ENCODE measurements around the gene TXLNG.
A peak's percentile ranks its signal among the peaks of the same experiment; 100 is the strongest.

TXLNG gene

DNA sequence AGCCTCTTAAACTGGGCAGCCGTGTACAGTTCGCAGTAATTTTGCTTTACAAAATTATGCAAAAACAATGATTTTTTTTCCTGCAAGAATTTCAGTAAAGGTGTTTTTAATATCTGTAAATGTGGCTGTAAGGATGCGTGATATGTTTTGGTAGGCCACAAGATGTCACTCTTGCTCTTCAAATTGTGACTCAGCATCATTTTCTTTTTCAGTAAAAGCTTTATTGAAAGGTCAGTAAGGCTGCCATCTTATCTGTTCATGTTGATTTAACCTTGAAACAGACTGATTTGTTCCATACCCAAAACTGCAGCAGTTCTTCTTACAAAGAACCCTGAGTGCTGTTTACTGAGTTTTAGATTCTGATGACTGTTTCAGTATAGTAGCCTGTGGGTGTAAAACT is 39.9 kb downstream of the TXLNG start (continued):
- TF ChIP-seq, protein P1, sequence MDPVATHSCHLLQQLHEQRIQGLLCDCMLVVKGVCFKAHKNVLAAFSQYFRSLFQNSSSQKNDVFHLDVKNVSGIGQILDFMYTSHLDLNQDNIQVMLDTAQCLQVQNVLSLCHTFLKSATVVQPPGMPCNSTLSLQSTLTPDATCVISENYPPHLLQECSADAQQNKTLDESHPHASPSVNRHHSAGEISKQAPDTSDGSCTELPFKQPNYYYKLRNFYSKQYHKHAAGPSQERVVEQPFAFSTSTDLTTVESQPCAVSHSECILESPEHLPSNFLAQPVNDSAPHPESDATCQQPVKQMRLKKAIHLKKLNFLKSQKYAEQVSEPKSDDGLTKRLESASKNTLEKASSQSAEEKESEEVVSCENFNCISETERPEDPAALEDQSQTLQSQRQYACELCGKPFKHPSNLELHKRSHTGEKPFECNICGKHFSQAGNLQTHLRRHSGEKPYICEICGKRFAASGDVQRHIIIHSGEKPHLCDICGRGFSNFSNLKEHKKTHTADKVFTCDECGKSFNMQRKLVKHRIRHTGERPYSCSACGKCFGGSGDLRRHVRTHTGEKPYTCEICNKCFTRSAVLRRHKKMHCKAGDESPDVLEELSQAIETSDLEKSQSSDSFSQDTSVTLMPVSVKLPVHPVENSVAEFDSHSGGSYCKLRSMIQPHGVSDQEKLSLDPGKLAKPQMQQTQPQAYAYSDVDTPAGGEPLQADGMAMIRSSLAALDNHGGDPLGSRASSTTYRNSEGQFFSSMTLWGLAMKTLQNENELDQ (tag by site-specific recombination; IDR thresholded peaks at IDR 0.05; ENCODE audit: low read depth), result no peak

DNA sequence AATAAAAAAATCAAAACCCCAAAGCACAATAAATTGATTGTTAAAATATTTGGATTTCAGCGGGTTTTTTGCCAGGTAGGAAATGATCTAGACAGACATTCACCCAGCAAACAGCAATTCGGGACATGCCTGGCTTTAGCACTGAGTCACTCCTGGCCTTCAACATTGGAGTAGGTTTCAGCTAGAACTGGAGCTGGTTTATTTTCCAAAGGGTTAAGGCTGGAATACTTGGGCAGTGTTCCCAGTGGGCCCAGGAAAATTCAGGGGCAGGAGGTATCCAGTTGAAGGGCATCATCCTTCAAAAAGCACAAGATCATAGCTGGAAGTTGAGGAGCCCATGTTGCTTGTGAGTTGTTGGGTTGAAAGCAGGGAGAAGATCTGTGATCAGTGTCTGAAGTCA is 41.0 kb downstream of the TXLNG start:
- H3K27ac ChIP-seq (ENCODE audit: extremely low read depth, low read depth, low read length), result no peak overlapping the region
- H3K4me1 ChIP-seq (ENCODE audit: control insufficient read depth, insufficient read depth, low read length), result peaks cover 13% of the 10 kb centered on the region
- H3K9me3 ChIP-seq (ENCODE audit: control insufficient read depth, insufficient read depth, low read depth, low read length), result no peaks in the 10 kb centered on the region
- peaks cover 33 to 58% of the 10 kb centered on the region in 2 experiments for H3K36me3 ChIP-seq (ENCODE audit: control insufficient read depth in 2 of 2, insufficient read depth in 1 of 2, low read length in 2 of 2)
- CTCF ChIA-PET, result interaction anchor here (1.6 to 4.6 kb wide), 6 partner anchors 11 to 245 kb away, joined by 3 to 32 read pairs (median 8); no protein-coding TSS in a partner anchor
- TF ChIP-seq, protein P2, sequence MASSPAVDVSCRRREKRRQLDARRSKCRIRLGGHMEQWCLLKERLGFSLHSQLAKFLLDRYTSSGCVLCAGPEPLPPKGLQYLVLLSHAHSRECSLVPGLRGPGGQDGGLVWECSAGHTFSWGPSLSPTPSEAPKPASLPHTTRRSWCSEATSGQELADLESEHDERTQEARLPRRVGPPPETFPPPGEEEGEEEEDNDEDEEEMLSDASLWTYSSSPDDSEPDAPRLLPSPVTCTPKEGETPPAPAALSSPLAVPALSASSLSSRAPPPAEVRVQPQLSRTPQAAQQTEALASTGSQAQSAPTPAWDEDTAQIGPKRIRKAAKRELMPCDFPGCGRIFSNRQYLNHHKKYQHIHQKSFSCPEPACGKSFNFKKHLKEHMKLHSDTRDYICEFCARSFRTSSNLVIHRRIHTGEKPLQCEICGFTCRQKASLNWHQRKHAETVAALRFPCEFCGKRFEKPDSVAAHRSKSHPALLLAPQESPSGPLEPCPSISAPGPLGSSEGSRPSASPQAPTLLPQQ (tag by site-specific recombination; IDR thresholded peaks at IDR 0.05), result peak; percentile 74
- no peak for TF ChIP-seq ZNF48 (tag by site-specific recombination; IDR thresholded peaks at IDR 0.05)
- TF ChIP-seq ZNF24 (tag by site-specific recombination; IDR thresholded peaks at IDR 0.05), result no peak
- TF ChIP-seq ATF2 (tag by site-specific recombination; IDR thresholded peaks at IDR 0.05; ENCODE audit: low read depth), result no peak
- TF ChIP-seq ZFP69B (tag by site-specific recombination; IDR thresholded peaks at IDR 0.05), result peak; percentile 68; the same call in 1 of the 2 replicates
- no peak overlapping the region for H3K4me3 ChIP-seq (ENCODE audit: low read depth, low read length)
- POLR2A ChIA-PET, result no interaction called here

DNA sequence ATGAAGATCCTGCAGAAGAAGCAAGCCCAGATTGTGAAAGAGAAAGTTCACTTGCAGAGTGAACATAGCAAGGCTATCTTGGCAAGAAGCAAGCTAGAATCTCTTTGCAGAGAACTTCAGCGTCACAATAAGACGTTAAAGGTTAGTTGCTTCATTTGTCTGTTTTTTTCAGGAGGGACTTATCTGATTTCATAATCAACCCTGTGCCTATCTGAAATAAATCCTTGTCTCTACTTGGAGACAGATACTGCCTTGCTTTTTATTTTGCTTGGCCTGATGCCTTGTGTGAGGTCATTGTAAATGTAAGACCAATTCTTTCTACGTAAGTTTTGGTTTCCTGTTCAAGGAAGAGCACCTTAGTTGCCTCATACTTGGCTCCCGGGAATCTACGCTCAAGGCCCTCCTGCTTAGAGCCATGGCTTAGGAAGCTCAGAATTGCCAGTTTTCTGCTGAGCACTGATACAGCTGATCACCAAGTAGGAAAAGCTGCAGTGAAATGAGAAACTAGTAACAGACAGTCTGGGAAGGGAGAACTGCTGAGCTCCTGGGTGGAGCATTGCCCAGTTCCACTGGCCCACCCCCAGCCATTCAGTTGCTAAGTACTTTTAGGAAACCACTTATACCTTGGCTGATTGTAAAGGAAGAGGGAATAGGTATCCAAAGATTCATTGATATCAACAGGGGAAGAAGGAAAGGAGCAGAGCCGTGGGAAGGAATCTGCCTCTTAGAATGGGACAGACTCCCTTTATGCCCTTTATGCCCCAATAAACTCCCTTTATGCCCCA is 42.0 kb downstream of the TXLNG start:
- Histone ChIP-seq H3K4me3 (ENCODE audit: low read depth, low read length) (no peak overlapping the region), H3K9me3 (ENCODE audit: control insufficient read depth, insufficient read depth, low read depth, low read length) (no peaks in the 10 kb centered on the region), H3K36me3 (ENCODE audit: control insufficient read depth in 2 of 2, insufficient read depth in 1 of 2, low read length in 2 of 2) (peaks cover 29 to 59% of the 10 kb centered on the region in 2 experiments), H3K27ac (ENCODE audit: extremely low read depth, low read depth, low read length) (no peak overlapping the region), H3K4me1 (ENCODE audit: control insufficient read depth, insufficient read depth, low read length) (peaks cover 13% of the 10 kb centered on the region)
- ChIA-PET CTCF (interaction anchor here (0.6 to 4.6 kb wide), 8 partner anchors 9 to 1061 kb away, joined by 3 to 32 read pairs (median 4); no protein-coding TSS in a partner anchor), POLR2A (no interaction called here)
- peak; percentile 34; the same call in 1 of the 2 replicates for TF ChIP-seq ZFP69B (tag by site-specific recombination; IDR thresholded peaks at IDR 0.05)
- no peak for TF ChIP-seq ZNF548 (tag by site-specific recombination; IDR thresholded peaks at IDR 0.05)
- TF ChIP-seq, protein P3, sequence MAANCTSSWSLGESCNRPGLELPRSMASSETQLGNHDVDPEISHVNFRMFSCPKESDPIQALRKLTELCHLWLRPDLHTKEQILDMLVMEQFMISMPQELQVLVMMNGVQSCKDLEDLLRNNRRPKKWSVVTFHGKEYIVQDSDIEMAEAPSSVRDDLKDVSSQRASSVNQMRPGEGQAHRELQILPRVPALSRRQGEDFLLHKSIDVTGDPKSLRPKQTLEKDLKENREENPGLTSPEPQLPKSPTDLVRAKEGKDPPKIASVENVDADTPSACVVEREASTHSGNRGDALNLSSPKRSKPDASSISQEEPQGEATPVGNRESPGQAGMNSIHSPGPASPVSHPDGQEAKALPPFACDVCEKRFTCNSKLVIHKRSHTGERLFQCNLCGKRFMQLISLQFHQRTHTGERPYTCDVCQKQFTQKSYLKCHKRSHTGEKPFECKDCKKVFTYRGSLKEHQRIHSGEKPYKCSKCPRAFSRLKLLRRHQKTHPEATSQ (tag by site-specific recombination; IDR thresholded peaks at IDR 0.05), result no peak
- TF ChIP-seq ZNF843 (tag by site-specific recombination; IDR thresholded peaks at IDR 0.05), result peak; percentile 62; the same call in 1 of the 2 replicates
- TF ChIP-seq ATF2 (tag by site-specific recombination; IDR thresholded peaks at IDR 0.05; ENCODE audit: low read depth), result peak; percentile 69; the same call in 1 of the 2 replicates
- TF ChIP-seq ZBTB21 (tag by site-specific recombination; IDR thresholded peaks at IDR 0.05), result peak; percentile 93
- TF ChIP-seq ZNF629 (tag by site-specific recombination; IDR thresholded peaks at IDR 0.05), result peak; percentile 97
- TF ChIP-seq ZNF214 (tag by site-specific recombination; IDR thresholded peaks at IDR 0.05; ENCODE audit: borderline replicate concordance), result no peak
- TF ChIP-seq, protein P4, sequence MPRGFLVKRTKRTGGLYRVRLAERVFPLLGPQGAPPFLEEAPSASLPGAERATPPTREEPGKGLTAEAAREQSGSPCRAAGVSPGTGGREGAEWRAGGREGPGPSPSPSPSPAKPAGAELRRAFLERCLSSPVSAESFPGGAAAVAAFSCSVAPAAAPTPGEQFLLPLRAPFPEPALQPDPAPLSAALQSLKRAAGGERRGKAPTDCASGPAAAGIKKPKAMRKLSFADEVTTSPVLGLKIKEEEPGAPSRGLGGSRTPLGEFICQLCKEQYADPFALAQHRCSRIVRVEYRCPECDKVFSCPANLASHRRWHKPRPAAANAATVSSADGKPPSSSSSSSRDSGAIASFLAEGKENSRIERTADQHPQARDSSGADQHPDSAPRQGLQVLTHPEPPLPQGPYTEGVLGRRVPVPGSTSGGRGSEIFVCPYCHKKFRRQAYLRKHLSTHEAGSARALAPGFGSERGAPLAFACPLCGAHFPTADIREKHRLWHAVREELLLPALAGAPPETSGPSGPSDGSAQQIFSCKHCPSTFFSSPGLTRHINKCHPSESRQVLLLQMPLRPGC (tag by site-specific recombination; IDR thresholded peaks at IDR 0.05), result peak; percentile 52
- TF ChIP-seq, protein P5, sequence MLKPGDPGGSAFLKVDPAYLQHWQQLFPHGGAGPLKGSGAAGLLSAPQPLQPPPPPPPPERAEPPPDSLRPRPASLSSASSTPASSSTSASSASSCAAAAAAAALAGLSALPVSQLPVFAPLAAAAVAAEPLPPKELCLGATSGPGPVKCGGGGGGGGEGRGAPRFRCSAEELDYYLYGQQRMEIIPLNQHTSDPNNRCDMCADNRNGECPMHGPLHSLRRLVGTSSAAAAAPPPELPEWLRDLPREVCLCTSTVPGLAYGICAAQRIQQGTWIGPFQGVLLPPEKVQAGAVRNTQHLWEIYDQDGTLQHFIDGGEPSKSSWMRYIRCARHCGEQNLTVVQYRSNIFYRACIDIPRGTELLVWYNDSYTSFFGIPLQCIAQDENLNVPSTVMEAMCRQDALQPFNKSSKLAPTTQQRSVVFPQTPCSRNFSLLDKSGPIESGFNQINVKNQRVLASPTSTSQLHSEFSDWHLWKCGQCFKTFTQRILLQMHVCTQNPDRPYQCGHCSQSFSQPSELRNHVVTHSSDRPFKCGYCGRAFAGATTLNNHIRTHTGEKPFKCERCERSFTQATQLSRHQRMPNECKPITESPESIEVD (tag by site-specific recombination; IDR thresholded peaks at IDR 0.05), result 0 out of 2 replicates have a peak, but pooled peaks have one; percentile 25
- TF ChIP-seq KLF1 (tag by site-specific recombination; IDR thresholded peaks at IDR 0.05), result no peak
- TF ChIP-seq, protein P6, sequence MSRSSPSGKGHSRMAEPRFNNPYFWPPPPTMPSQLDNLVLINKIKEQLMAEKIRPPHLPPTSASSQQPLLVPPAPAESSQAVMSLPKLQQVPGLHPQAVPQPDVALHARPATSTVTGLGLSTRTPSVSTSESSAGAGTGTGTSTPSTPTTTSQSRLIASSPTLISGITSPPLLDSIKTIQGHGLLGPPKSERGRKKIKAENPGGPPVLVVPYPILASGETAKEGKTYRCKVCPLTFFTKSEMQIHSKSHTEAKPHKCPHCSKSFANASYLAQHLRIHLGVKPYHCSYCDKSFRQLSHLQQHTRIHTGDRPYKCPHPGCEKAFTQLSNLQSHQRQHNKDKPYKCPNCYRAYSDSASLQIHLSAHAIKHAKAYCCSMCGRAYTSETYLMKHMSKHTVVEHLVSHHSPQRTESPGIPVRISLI (tag by site-specific recombination; IDR thresholded peaks at IDR 0.05), result peak; percentile 41; the same call in 1 of the 2 replicates
- peak; percentile 79 for TF ChIP-seq ZNF366 (tag by site-specific recombination; conservative IDR thresholded peaks at IDR 0.05)
